Measurements from ENCODE around the gene C1orf35.

- no peak for TF ChIP-seq POLR2A (IDR thresholded peaks at IDR 0.05; ENCODE audit: control extremely low read depth in 1 of 2, low read depth in 2 of 2, low read length in 2 of 2)
- TF ChIP-seq GTF2F1 (IDR thresholded peaks at IDR 0.05; ENCODE audit: borderline replicate concordance, low read depth, low read length), result no peak
- TF ChIP-seq POLR2AphosphoS5 (IDR thresholded peaks at IDR 0.05; ENCODE audit: low read depth, low read length), result no peak
- TF ChIP-seq CTCF (IDR thresholded peaks at IDR 0.05; ENCODE audit: control extremely low read depth in 1 of 3, insufficient read depth in 1 of 3, low read depth in 1 of 3, low read length in 3 of 3), result no peak
- TF ChIP-seq YY1 (IDR thresholded peaks at IDR 0.05; ENCODE audit: low read depth, low read length), result no peak
- TF ChIP-seq RFX5 (IDR thresholded peaks at IDR 0.05; ENCODE audit: borderline replicate concordance, low read depth, low read length), result no peak
Measured at GRCh38 chr1:228094432-228095016, 8.6 kb downstream of the C1orf35 start.
